ENCODE results near the gene ZRANB3.
"Not testable (repeated sequence)": the region's sequence is repeated elsewhere in the genome, so short reads cannot be mapped to it uniquely, and the experiment has no call there.

ZRANB3 gene

GRCh38 chr2:135311962-135312361 lies 219.1 kb downstream of the ZRANB3 start:
- no peak overlapping the region for H3K4me3 ChIP-seq (replicated peaks; ENCODE audit: low read depth, low read length)
- TF ChIP-seq CTCF (IDR thresholded peaks at IDR 0.05; ENCODE audit: low read length, missing control alignments): no peak
- DNase-seq (ENCODE audit: low read depth): no peak

GRCh38 chr2:135311268-135311667 lies 219.8 kb downstream of the ZRANB3 start:
- TF ChIP-seq CTCF (IDR thresholded peaks at IDR 0.05; ENCODE audit: low read length, missing control alignments): no peak
- H3K4me3 ChIP-seq (replicated peaks; ENCODE audit: low read depth, low read length): no peak overlapping the region
- no peak for DNase-seq (ENCODE audit: low read depth)

DNA sequence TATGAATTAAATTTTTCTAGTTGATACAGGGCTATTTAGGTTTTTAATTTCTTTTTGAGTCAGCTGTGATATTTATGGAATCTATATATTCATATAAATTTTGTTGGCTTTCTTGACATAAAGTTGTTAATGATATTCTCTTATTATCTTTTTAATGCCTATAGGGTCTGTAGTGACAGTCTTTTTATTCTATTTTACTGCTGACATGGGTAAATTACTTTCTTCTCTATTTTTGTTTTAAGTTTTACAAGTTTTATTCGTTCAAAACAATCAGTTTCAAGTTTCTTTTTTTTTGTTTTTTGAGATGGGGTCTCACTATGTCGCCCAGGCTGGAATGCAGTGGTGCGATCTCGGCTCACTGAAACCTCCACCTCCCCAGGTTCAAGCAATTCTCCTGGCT lies 226.3 kb downstream of the ZRANB3 start:
- H3K4me3 ChIP-seq (replicated peaks; ENCODE audit: low read depth, low read length): no peak overlapping the region
- DNase-seq (ENCODE audit: low read depth): no peak
- no peak for TF ChIP-seq CTCF (IDR thresholded peaks at IDR 0.05; ENCODE audit: low read length, missing control alignments)

GRCh38 chr2:135299658-135300244 lies 231.3 kb downstream of the ZRANB3 start:
- H3K4me3 ChIP-seq (replicated peaks; ENCODE audit: low read depth, low read length): no peak overlapping the region
- DNase-seq (ENCODE audit: low read depth): peak; percentile 39
- no peak for TF ChIP-seq CTCF (IDR thresholded peaks at IDR 0.05; ENCODE audit: low read length, missing control alignments)

DNA sequence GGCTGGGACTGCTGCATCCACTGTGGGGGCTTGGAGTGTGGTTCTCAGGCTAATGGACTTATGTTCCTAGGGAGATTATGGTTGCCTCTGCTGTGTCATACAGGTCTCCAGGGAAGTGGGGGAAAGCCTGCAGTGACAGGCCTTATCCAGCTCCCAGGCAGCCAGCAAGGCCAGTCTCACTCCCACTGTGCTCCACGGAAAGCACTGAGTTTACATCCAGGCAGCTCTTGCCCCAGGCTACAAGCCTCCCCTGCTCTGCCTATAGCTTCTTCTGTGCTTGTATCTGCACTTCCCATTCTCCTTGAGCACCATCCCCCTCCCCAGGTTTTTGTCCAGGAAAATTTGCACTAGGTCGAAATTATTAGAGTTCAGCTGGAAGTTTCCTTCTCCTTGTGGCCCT lies 231.9 kb downstream of the ZRANB3 start:
- no peak for TF ChIP-seq CTCF (IDR thresholded peaks at IDR 0.05; ENCODE audit: low read length, missing control alignments)
- no peak for DNase-seq (ENCODE audit: low read depth)
- H3K4me3 ChIP-seq (replicated peaks; ENCODE audit: low read depth, low read length): no peak overlapping the region

- not testable (repeated sequence) for DNase-seq (ENCODE audit: low read depth); H3K4me3 ChIP-seq (replicated peaks; ENCODE audit: low read depth, low read length)
Observed at GRCh38 chr2:135287121-135287520, 243.9 kb downstream of the ZRANB3 start.

DNA sequence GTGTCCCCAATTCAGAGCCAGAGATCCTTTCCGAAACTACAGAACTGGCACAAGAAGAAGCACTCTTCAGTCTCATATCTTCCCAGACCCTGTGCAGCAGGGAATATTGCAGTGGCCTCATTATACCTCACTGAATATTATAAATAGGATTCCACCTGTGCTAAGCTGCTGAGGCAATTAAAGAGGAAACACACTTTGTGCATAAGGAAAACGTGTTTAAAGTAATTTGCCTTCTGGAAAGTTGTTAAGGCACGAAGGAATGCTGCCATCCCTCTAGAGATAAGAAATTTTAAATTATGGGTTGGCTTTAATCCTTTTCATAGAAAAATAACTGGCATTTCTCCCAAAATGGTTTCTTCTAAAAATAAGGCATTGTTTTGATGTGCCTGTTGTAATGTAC lies 245.6 kb downstream of the ZRANB3 start:
- H3K4me3 ChIP-seq (replicated peaks; ENCODE audit: low read depth, low read length): no peak overlapping the region
- no peak for TF ChIP-seq CTCF (IDR thresholded peaks at IDR 0.05; ENCODE audit: low read length, missing control alignments)
- no peak for DNase-seq (ENCODE audit: low read depth)

All from fibroblast of pulmonary artery (primary cell).